Stimulated activated naive CD4-positive, alpha-beta T cell treated with Interleukin-2 at 50 U/mL for 16 hours (primary cell): ENCODE results near the gene CCDC91.

Experiments
- DNase-seq: peaks from one replicate; lab custom pipeline; 2025; lab: John Stamatoyannopoulos, UW

Gene CCDC91, protein sequence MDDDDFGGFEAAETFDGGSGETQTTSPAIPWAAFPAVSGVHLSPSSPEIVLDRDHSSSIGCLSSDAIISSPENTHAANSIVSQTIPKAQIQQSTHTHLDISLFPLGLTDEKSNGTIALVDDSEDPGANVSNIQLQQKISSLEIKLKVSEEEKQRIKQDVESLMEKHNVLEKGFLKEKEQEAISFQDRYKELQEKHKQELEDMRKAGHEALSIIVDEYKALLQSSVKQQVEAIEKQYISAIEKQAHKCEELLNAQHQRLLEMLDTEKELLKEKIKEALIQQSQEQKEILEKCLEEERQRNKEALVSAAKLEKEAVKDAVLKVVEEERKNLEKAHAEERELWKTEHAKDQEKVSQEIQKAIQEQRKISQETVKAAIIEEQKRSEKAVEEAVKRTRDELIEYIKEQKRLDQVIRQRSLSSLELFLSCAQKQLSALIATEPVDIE

DNA sequence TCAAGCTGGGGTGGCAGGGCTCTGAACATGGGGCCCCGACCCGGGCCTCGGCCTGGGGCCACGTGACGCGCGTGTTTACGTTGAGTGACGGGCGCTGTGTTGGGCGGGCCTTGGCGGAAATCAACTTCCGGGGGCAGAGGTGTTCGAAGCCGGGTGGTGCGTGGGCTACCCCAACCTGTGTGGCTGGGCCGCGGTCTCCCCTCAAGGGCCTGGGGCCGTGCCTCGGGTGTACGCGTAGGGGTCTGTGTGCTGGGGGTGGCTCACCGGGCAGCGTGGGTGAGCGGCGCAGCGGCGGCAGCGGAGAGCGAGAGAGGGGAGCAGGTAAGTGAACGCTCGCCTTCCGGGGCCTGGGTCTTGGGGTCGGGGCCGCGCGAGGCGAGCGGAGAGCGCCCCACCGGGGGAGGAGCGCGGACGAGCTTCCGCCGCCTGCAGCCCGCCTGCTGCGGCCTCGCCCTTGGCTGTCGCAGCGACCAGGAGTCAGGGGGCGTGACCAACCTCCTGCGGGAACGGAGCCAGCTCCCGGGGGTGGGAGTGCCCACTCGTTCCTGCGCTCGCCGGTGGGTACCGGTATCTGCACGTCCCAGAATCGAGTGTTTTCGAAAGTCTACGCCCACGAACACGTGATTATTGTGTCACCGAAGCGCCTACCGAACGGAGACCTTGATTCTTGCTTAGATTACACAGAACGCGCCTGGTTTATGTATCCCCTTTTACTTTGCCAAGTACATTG, at the start of gene CCDC91:
CCDC91 (plus strand) TSS at position 136 of the 730 bp plus-strand sequence. CDS start 66,760 bp downstream, outside the sequence.
- peak; percentile 89 for DNase-seq

DNA sequence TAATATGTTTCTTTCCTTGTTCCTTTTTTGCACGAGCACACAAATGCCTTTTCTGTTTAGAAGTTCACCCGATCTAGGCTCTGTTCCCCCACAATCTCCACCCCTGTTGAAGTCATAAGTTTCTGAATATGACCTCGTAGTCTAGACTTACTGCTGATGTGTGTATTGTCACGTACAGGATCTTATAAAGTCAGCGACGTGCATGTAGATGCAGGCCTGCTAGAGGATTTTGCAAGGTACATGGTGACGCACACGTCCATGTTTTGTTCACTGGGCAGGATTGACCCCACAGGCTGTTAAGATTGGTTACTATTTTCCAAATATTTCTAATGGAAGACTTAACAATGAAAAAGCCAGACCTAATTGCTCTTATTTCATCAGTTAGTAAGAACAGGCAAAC, 46.2 kb upstream of the CCDC91 start:
- no peak for DNase-seq

DNA sequence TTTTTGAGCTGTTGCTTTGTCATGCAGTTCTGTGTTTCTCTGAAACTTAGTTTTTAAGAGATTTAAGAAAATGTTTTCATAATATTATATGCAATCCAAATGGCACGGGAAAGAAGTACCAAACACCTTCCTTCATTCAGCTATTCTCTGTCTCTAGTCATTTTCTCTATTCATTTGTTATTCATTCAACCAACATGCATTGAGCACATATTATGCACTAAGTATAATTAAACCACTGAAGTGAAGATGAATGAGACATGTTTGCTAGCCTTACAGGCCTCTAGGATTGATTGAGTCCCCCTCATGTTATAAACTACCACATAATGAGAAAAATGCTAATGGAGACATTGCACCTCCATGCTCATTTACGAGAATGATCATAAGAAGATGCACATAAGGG, 45.7 kb upstream of the CCDC91 start:
- no peak for DNase-seq

DNA sequence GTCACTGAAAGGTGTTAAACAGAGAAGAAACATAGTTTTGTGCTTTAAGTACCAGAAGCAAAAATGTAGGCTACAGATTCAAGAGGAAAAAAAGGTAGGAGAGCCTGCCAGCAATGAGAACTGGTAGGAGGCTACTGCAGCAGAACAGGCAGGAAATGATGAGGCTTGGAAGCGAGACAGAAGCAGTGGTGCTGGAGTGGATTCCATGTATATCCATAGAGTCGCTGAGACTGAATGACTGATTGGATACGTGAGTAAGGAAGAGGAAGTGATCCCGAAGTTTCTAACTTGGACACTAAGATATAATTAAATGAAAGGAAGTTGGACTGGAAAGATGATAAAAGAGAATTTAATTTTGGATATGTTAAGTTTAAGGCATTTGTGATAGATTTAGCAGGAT, 45.0 kb upstream of the CCDC91 start:
- no peak for DNase-seq

DNA sequence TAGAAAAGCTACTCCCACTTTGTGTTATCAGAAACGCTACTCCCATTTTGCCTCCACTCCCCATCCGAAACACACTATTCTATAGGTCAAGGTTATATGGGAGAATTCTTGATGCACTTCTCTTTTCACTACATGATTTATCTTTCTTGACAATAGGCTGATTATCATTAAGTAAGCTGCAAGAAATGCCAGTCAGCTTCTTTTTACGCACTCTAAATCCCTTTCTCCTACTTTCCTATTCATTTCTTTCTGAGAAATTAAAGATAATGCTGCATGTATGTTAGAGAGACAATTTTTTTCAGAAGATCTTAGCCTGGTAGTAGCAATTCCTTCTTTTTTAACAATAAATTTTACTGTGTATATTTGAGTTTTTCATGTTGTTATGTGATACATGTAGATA, 41.0 kb upstream of the CCDC91 start:
- no peak for DNase-seq

DNA sequence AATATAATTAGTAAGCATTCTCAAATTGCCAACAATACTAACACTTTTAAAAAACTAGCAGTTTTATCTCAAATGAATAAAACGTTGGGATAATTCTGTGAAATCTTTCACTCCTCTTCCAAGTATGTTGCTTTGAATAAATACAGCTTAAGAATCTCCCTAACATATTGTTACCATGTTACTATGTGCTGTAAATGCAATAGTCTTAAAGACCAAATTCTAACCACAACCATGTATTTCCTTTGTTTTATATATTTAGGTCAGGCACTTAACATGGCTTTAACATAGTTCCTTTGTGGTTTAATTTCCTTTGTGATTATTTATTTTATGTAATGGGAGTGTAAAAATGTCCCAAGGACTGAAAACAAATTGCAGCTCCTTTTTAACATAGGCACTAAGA, 33.9 kb upstream of the CCDC91 start:
- DNase-seq = no peak

DNA sequence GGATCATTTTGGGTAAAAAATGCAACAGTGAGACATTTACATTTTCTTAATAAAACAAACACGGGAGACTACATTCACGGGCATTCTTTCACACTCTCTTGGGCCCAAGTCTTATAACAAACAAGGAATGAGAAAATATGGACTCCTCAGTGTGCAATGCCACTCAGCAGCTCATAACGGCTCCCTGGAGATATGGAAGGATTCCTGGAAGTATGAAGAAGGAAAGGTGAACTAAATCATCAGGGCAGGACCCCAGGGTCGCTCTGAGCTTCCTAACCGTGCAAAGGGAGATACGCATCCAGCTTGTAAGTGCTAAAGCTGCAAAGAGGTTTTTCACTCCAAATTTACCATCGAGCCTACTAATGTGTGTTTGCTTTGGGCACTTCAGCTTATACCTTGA, 33.5 kb upstream of the CCDC91 start:
- DNase-seq = no peak

DNA sequence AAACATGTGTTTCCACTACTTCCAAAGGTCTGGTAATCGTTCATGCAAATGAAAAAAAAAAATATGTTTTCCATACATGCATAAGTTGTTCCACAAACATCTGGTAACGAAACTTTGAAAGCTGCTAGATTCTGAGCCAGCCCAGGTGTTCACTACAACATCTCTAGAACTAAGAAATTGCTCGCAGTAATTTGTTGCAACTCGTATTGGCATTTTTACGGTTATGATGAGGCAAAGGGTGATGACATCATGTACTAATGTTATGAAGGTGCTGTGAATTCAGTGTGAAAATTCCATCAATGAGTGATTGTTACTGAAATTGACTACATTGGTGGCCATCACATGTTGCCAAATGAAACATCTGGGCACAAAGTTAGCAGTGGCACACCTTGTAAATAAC, 31.9 kb upstream of the CCDC91 start:
- DNase-seq = no peak

DNA sequence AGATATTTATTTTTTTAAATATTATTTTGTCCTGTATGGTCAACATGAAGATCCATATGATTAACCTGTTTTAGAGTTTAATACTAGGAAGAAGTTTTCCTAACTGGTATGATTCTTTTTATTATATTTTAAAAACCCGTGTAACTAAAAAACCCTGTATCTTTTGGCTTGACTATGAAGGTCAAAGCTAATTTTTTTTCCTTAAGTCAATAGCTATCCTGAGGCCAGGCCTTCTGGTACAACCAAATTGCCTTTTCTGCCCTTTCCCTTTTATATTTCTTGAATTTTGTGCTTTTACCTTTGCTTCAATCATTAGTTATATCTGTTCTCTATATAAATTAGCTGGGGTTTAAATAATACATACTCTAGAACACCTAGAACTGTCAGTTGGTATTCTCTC, 30.6 kb upstream of the CCDC91 start:
- DNase-seq = no peak

DNA sequence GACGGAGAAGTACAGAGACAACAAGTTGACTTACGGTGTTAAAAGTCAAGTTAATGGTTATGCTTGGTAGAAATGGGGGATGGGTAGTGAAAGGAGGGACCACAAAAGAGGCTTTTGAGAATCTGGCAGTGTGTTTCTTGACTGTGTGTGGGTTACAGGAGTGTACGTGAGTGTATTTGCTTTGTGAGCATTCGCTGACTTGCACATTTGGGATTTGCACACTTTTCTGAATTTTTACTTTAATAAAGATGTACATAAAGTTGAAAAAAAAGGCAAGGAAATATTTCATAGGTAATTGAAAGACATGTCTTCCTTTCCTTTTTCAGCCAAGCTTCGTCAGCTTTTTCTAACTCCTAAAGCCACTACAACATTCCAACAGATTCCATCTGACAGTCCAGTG, 28.6 kb upstream of the CCDC91 start:
- DNase-seq = no peak

DNA sequence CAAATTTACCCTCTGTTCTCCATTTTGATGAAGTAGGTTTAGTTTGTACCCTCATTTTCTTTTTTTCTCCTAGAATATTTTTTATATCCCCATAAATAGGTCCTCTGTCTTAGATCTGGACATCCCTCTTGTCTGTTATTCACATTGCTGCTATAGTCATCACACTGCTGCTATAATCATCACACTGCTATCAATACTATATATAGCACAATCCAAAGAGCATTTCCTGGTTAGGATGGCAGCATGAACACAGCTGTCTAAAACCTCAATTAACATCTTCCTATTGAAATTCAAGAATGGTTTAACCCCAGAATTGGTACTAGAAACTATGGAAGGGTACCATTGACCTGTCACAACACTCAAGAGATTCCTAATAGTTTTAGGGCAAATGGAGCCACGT, 27.6 kb upstream of the CCDC91 start:
- no peak for DNase-seq

DNA sequence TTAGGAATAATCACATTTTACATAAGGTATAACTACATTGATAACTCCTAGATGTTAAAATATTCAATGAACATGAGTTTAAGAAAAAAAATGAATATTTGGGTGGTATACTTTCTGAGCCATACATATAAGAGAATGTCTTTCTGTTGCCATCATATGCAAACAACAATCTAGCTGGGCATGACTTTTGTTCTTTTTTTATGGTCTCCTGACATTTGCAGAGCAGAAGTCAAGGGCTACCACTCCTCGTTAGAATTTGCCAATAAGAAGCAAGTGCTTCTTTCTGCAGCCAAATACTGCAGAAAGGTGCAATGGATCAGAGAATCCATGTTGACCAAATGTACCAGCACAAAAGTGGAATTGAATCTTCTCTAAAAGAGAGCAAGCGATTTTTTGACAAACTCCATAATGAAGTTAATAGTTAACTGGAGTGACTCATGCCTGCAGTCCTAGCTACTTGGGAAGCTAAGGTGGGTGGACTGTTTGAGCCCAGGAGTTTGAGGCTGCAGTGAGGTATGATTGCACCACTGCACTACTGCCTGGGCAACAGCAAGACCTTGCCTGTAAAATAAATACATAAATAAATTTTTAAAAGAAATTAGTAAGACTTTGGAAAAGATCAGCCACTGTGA, 25.5 kb upstream of the CCDC91 start:
- DNase-seq = no peak

DNA sequence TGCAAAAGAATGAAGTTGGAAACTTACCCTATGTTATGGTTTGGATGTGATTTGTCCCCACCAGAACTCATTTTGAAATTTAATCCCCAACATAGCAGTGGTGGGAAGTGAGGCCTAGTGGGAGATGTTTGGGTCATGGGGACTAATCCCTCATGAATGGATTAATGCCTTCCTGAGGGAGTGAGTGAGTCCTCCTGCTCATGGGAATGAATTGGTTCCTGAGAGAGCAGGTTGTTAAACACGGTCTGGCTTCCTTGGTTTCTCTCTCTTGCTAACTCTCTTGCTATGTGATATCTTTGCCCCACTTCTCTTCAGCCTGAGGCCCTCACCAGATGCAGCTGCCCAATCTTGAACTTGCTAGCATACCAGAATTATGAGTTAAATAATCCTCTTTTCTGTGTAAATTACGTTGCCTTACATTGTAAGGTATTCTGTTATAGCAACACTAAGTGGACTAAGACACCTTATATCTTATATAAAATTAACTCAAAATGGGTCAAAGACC, 22.2 kb upstream of the CCDC91 start:
- no peak for DNase-seq

DNA sequence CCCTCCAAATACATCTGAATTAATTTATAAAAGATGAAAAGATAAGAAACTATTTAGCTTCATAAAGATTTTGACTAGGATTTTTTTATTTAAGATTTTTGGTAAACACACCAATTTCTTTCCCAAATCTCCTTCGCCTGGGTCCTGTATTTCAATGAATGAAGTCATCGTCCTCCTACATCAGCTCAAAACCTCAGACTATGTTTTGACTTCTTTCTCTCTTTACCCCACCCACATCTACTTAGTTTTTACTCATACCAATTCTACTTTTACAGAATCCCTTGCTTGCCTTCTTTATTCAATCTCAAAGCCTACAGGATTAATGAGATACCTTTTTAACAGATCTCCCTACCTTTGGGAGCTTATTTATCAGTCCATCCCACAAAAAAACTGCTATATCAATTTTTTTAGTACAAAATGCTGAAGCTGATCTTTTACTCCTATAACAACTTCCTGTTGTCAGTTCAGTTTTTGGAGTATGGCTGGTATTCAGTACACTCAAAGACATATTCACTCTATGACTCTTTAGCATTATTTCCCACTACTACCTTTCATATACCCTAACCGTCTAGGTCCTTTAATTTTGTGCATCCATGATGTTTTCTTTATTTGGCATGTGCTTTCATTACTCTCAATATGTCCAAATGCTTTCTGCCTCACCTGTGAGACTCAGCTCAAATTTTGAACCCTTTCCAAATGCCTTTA, 18.7 kb upstream of the CCDC91 start:
- DNase-seq = no peak

DNA sequence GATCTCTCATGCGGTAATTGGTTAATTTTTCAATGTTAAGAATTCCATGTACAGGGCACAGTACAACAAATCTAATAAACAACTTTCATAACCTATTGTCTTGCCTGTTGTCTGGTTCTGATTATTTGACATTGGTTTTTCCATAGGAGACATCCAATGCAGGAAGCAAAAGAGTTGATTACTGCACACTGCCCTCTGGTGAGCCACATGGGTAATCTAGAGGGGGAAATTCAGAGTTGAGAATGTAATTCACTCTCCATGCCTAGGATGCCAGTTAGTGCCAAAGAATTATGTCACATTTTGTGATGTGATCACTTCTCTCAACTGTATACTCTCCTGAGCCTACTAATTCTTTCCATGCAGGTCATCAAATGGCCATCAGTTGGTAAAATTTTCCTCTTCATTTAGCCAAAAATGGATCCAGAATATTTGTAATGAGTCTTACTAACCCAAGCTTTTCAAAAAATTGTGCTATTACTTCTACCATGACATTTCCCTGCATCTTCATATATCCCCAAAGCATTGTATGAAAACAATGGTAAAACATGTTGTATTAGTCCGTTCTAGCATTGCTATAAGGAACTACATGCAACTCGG, 17.7 kb upstream of the CCDC91 start:
- no peak for DNase-seq

DNA sequence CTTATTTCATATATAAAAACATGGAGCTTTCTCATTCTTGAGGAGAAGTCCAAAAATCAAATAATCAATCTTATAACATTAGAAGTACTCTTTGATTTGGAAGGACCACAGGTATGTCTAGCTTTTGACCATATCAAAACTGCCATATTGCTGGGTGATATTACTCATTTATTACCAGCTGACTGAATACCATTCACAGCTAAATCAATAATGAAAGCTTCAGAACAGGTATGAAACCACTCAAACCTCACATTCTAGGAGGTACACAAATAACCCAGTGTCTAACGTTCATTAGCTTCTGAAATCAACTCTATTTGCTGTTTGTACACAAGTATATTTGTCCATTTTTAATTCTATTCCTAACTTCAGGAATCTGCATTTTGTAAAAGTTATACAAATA, 16.8 kb upstream of the CCDC91 start:
- no peak for DNase-seq

DNA sequence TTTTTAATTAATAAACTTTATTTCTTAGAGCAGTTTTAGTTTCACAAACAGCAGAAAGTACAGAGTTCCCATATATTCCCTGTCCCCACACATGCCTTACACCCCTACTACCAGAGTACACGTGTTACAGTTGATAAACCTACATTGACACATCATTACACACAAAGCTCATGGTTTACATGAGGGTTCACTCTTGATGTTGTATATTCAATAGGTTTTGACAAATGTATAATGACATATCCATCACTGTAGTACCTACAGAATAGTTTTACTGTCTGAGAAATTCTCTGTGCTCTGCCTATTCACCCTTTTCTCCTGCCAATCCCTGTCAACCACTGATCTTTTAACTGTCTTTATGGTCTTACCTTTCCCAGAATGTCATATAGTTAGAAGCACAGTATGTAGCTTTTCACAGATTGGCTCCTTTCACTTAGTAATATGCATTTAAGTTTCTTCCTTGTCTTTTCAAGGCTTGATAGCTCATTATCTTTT, 15.1 kb upstream of the CCDC91 start:
- DNase-seq = no peak

DNA sequence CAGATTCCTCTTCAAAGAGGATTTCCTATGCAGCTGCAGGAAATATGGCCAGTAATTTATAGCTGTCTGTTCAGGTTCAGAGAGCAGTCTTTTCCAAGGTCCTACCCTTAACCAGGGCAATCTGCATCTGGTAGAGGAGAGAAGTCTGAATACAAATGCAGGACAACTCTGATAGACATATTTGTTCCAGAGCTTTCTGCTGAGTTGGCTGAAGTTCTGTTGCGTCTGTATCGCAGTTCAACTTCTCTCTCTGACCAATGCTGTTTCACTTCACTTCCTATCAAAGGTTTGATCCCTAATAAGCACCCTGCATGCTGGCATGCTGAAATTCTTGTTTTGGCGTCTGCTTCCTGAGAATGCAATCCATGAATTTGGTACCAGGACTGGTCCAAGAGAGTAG, 14.0 kb upstream of the CCDC91 start:
- DNase-seq = no peak

DNA sequence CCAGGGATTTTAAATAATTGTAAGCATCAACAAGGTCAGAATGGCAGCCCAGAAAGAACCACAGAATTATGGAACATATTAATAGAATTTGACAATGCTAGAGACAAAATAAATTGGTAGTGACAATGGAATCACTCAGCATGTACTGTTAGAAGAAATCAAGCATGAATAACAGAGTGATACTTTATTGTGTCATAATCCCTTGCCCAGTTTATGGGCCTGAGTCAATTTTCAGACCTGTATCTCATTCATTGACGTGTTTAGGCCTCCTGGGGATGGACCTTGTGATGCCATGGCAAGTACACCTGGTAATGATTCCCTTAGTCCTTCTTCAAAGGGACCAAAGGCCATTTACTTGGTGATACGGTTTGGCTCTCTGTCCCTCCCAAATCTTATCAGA, 12.8 kb upstream of the CCDC91 start:
- DNase-seq = no peak

DNA sequence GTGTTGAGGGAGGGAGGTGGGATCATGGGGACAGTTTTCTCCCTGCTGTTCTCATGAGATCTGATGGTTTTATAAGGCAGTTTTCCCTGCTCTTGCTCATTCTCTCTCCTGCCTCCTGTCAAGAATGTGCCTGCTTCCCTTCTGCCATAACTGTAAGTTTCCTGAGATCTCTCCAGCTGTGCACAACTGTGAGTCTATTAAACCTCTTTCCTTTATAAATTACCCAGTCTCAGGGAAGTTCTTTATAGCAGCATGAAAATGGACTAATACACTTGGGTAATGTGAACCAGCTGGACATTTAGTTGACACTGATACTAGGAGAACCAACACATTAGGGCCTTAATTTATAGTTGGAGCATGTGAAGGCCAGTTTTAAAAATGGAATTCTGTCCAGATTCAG, 12.4 kb upstream of the CCDC91 start:
- no peak for DNase-seq

DNA sequence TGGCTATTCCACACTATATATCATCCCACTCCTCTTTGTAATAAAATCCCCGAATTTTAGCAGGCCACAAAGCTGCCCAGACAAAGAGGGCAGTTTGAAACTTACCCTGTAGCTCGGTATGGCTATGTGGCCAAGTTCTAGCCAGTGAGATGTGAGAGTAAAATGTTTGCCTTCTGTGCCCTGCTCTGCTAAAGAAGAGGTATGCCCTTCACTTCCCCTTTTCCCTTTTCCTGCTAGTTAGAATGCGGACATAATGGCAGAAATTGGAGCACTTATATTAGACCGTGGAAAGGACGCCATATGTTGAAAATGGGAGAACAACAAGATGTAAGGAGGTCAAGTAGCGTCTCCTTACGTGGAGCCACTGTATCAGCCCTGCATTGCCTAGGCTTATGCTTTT, 11.5 kb upstream of the CCDC91 start:
- no peak for DNase-seq

DNA sequence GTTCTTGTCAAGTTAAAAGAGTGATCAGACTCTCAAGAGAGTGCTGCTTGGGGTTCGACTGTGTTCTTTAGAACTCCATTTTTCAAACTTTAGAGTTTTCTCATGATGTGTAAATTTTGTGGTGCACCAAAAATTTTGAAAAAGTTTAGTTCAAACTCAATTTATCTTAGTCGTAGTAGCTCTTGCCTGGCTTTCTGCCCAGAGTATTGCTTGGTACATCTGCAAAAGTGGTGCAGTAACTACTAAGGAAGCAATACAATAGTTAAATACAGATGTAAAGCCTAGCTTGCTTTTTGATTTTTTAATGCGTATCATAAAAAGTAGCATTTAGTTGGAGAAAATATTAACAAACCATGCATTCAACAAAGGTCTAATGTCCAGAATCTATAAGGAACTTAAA, 9.5 kb upstream of the CCDC91 start:
- DNase-seq = no peak
